Right lobe of liver (tissue), 6 donors: ENCODE measurements around the gene GTPBP1. TPM values are rescaled to one million over a fixed set of nuclear protein-coding genes. Genes with fewer than 3 reads are reported as not detected.

Experiments
- ATAC-seq, 4 donors: fragments of 200-7000 bp; cut with Tn5 transposase; one replicate each; pipeline ENCODE4 v1.9.1; 2020; ENCODE audit warnings: mild to moderate bottlenecking in 4 of 4, moderate library complexity in 4 of 4
- DNase-seq, 3 donors: peaks; one replicate each; pipeline ENCODE4 v3.0.0-alpha.2; 2020
- H3K27ac ChIP-seq, 3 donors: fragments of 200-600 bp; one replicate each; pipeline ENCODE4 v1.8.0; 2022
- H3K27me3 ChIP-seq, 2 donors: fragments of 200-600 bp; one replicate each; pipeline ENCODE4 v1.8.0; 2022
- H3K36me3 ChIP-seq, 4 donors: fragments of 200-600 bp; sonication (generic) in 1 of 4; one replicate each; pipeline versions ENCODE4 v1.5.1 to v1.8.0; 2017 to 2022; ENCODE audit warnings: control low read depth in 1 of 4
- H3K4me1 ChIP-seq, 4 donors: fragments of 200-600 bp; sonication (generic) in 1 of 4; one replicate each; pipeline versions ENCODE4 v1.5.1 to v1.8.0; 2017 to 2022; ENCODE audit warnings: control low read depth in 1 of 4
- H3K4me3 ChIP-seq, 3 donors: fragments of 200-600 bp; one replicate each; pipeline ENCODE4 v1.8.0; 2022
- H3K9me3 ChIP-seq, 4 donors: fragments of 200-600 bp; sonication (generic) in 1 of 4; one replicate each; pipeline versions ENCODE4 v1.5.1 to v1.8.0; 2017 to 2022; ENCODE audit warnings: control low read depth in 1 of 4
- CTCF ChIP-seq, 4 donors: fragments of 200-600 bp in 3 of 4; fragments of 450-650 bp in 1 of 4; IDR thresholded peaks; one replicate each; pipeline versions ENCODE4 v1.5.1 to v1.8.0; 2016 to 2022; ENCODE audit warnings: antibody characterized with exemption in 4 of 4, mild to moderate bottlenecking in 2 of 4
- POLR2A ChIP-seq: fragments of 450-650 bp; IDR thresholded peaks from one replicate; pipeline ENCODE4 v1.6.1; 2017; ENCODE audit warnings: antibody characterized with exemption, mild to moderate bottlenecking
- WGBS: methylation state at CpG from one replicate; pipeline ENCODE4 v1.1.6; 2018; ENCODE audit warnings: low coverage, low lambda C conversion rate; ENCODE audit not compliant: insufficient coverage; ENCODE audit errors: missing lambda C conversion rate; 5-methylcytosine and 5-hydroxymethylcytosine counted together
- intact Hi-C, 2 donors: fragments of 100-400 bp; cut with DNase I; formaldehyde crosslinking; loops; one replicate each; pipeline versions ENCODE4 v1.11.2 to v1.14.1; 2022
- total RNA-seq, 6 experiments: library from RNA; depleted of rRNA in 2 of 6; stranded (reverse); fragments of >200 nt in 2 of 6; fragmentation: NEBNext Ultra II Directional in 3 of 6; extraction: Animal tissue kit (Norgen Biotek cat#: 25700) in 3 of 6; gene quantifications; one replicate each; pipeline versions ENCODE4 v1.1.0 to v1.2.4, GENCODE V29; 2016 to 2023
- donor health status: DM: no; HTN: yes; CAD: no.
- donor health status: DM: no; HTN: no; CAD: no.
- donor health status: DM: no; HTN: no; CAD: no.
- donor health status: DM: no; HTN: yes; CAD: no.
- donor health status: DM: no; HTN: yes; CAD: no.

GTPBP1 gene
- total RNA-seq, 6 experiments from 2014 or later = 13.4 to 21.6 (median 16.7) TPM

DNA sequence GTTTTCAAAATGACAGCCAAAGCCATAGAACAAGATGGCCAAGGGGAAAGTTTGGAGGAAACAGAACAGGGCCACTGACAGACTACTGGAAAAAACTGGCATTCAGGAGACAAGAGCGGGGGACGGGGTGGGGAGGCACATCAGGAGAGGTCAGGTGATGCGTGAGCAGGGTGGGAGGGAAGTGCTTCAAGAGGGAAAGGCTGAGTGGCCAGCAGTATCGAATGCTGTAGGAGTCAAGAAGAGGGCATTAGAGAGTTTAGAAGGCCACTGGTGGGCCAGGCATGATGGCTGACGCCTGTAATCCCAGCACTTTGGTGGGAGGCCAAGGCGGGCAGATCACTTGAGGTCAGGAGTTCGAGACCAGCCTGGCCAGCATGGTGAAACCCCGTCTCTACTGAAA lies 8.2 kb downstream of the GTPBP1 start:
- DNase-seq (no peak), ATAC-seq (no peak)
- Histone ChIP-seq H3K9me3 (no peaks in the 10 kb centered on the region), H3K27ac (no peak overlapping the region), H3K4me1 (no peaks in the 10 kb centered on the region), H3K36me3 (peaks cover 0 to 29% (median 1%) of the 10 kb centered on the region in 4 donors), H3K4me3 (no peak overlapping the region), H3K27me3 (no peaks in the 10 kb centered on the region)
- intact Hi-C loops = no loop called here
- TF ChIP-seq CTCF (IDR thresholded peaks at IDR 0.05) (no peak), POLR2A (no peak)
- WGBS = 89% methylated on average over 3 of the region's 8 CpGs

DNA sequence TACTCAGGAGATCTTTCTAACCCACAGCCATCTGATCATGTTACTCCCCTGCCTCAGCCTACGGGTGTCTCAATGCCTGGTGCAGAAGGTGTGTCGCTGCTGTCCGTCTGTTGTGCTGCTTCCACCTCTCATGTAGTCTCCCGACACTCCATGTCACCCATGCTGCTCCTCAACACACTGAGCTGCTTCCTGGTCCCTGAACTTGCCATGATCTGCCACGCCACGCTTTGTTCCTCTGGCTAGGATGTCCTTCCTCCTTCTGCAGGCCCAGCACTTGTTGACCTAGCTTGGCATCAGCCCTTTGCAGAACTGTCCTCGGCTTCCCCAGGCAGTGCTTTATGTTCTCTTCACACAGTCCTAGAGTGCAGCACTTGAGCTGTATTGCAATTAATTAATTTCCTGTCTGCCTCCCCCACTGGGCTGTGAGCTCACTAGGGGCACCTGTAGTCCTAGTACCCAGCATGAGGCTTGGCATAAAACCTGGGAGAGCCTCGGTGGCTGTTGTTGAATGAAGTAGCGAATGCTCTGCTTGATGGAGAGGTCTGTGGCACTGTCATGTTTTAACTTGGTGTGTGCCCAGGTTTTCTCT lies 9.5 kb downstream of the GTPBP1 start:
- no peak overlapping the region for H3K27ac ChIP-seq
- TF ChIP-seq POLR2A (no peak), CTCF (IDR thresholded peaks at IDR 0.05) (no peak)
- WGBS = 82% methylated on average over 9 of the region's 9 CpGs
- H3K36me3 ChIP-seq = peaks cover 0 to 26% (median 1%) of the 10 kb centered on the region in 4 donors
- no peak overlapping the region for H3K4me3 ChIP-seq
- ATAC-seq (peak; percentile 16 to 56 (median 42)), DNase-seq (no peak)
- no peaks in the 10 kb centered on the region for H3K9me3 ChIP-seq
- no peaks in the 10 kb centered on the region for H3K4me1 ChIP-seq
- H3K27me3 ChIP-seq = no peaks in the 10 kb centered on the region
- intact Hi-C loops = no loop called here

DNA sequence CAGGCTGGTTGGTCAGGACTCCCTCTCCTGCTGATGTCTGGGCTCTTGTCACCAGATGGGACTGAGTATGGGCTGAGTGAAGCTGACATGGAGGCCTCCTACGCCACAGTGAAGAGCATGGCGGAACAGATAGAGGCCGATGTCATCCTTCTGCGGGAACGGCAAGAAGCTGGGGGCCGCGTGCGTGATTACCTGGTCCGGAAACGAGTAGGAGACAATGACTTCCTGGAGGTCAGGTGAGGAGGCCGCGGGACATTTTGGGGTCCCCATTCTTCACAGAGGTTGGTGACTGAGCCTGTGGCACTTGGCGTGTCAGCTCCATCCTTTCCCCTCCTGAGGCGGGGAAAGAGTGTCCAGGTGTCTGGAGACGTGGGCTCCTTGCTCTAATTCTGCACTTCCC lies 10.1 kb downstream of the GTPBP1 start:
- H3K27me3 ChIP-seq = no peaks in the 10 kb centered on the region
- TF ChIP-seq CTCF (IDR thresholded peaks at IDR 0.05) = no peak
- TF ChIP-seq POLR2A = no peak
- DNase-seq = no peak
- H3K36me3 ChIP-seq = peaks cover 0 to 29% (median 1%) of the 10 kb centered on the region in 4 donors
- intact Hi-C loops = no loop called here
- H3K4me3 ChIP-seq = no peak overlapping the region
- ATAC-seq = no peak
- no peaks in the 10 kb centered on the region for H3K9me3 ChIP-seq
- H3K4me1 ChIP-seq = no peaks in the 10 kb centered on the region
- 95% methylated on average over 4 of the region's 15 CpGs for WGBS
- H3K27ac ChIP-seq = no peak overlapping the region

- Histone ChIP-seq H3K4me1 (no peaks in the 10 kb centered on the region), H3K36me3 (peaks cover 0 to 29% (median 1%) of the 10 kb centered on the region in 4 donors), H3K27ac (no peak overlapping the region), H3K27me3 (no peaks in the 10 kb centered on the region), H3K4me3 (no peak overlapping the region), H3K9me3 (no peaks in the 10 kb centered on the region)
- TF ChIP-seq POLR2A = no peak
- no peak for TF ChIP-seq CTCF (IDR thresholded peaks at IDR 0.05)
- DNase-seq (no peak), ATAC-seq (no peak)
- intact Hi-C loops = no loop called here
- WGBS = 100% methylated on average over 3 of the region's 10 CpGs
Observed at GRCh38 chr22:38716271-38716670, 10.5 kb downstream of the GTPBP1 start.
